ENCODE results near the gene MYZAP. TPM values are rescaled to one million over a fixed set of nuclear protein-coding genes. Genes with fewer than 3 reads are reported as not detected.

MYZAP gene
- total and polyA plus RNA-seq, 9 of the 15 experiments (the other 6 are each of a cell fraction or from before 2014, with no cell fraction given): 0.03 TPM; not detected in 8

DNA sequence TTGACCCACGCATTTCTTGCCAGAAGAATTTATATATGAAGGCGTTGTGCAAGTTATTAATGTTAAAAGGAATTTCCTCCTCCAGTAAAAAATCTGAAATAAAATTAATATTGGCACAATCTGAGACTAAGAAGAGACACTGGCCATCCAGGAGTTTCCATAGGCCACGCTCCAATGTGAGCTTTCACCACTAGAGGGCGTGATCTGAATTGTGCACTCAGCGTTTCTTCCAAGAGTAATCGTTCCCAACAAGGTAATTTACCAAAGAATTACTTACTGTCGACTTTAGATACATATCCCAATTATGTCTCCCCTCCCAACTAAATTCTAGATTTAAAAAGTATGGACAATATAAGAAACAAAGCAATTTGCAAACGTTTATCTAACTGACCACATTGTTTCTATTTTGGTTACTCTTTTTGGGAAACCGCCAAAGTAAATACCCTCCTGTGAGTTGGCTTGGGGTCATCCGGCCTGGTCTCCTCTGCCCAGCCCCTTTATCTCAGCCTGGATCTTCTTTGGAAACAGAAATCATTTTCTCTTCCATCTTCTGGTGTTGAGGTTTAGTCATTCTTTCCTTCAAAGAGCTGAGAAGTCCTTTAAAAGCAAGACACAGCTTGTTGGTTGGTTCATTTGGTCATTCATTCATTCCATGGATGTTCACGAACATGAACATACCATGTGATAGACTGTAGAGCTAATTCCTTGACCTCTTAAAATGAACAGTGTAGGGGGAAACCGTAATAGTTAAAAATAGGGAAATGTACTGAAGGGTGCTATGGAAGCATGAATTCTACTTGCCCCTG, 141.0 kb downstream of the MYZAP start (continued):
- TF ChIP-seq, protein P1, sequence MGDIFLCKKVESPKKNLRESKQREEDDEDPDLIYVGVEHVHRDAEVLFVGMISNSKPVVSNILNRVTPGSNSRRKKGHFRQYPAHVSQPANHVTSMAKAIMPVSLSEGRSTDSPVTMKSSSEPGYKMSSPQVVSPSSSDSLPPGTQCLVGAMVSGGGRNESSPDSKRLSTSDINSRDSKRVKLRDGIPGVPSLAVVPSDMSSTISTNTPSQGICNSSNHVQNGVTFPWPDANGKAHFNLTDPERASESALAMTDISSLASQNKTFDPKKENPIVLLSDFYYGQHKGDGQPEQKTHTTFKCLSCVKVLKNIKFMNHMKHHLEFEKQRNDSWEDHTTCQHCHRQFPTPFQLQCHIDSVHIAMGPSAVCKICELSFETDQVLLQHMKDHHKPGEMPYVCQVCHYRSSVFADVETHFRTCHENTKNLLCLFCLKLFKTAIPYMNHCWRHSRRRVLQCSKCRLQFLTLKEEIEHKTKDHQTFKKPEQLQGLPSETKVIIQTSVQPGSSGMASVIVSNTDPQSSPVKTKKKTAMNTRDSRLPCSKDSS (IDR thresholded peaks at IDR 0.05; ENCODE audit: low read depth, partially characterized antibody): no peak
- peak; percentile 58 for TF ChIP-seq TAL1 (IDR thresholded peaks at IDR 0.05)
- TF ChIP-seq ZNF75A (CRISPR knock-in tag; IDR thresholded peaks at IDR 0.05): no peak
- peak; percentile 61 for TF ChIP-seq CBFA2T2 (conservative IDR thresholded peaks at IDR 0.05)
- TF ChIP-seq, protein P2, sequence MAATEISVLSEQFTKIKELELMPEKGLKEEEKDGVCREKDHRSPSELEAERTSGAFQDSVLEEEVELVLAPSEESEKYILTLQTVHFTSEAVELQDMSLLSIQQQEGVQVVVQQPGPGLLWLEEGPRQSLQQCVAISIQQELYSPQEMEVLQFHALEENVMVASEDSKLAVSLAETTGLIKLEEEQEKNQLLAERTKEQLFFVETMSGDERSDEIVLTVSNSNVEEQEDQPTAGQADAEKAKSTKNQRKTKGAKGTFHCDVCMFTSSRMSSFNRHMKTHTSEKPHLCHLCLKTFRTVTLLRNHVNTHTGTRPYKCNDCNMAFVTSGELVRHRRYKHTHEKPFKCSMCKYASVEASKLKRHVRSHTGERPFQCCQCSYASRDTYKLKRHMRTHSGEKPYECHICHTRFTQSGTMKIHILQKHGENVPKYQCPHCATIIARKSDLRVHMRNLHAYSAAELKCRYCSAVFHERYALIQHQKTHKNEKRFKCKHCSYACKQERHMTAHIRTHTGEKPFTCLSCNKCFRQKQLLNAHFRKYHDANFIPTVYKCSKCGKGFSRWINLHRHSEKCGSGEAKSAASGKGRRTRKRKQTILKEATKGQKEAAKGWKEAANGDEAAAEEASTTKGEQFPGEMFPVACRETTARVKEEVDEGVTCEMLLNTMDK (IDR thresholded peaks at IDR 0.05; ENCODE audit: borderline replicate concordance, insufficient read depth, low read depth, low read length, poor library complexity, severe bottlenecking): peak; percentile 51
- no peak for TF ChIP-seq ZNF79 (CRISPR knock-in tag; IDR thresholded peaks at IDR 0.05; ENCODE audit: low read depth)
- TF ChIP-seq ZBTB7A (IDR thresholded peaks at IDR 0.05; ENCODE audit: borderline replicate concordance, control insufficient read depth, low read depth, low read length): no peak
- peak; percentile 89 for TF ChIP-seq ARID1B (IDR thresholded peaks at IDR 0.05)
- TF ChIP-seq, protein P3, sequence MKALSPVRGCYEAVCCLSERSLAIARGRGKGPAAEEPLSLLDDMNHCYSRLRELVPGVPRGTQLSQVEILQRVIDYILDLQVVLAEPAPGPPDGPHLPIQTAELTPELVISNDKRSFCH (CRISPR knock-in tag; IDR thresholded peaks at IDR 0.05): no peak
- TF ChIP-seq, protein P3 (tag; IDR thresholded peaks at IDR 0.05): no peak
- TF ChIP-seq, protein P4, sequence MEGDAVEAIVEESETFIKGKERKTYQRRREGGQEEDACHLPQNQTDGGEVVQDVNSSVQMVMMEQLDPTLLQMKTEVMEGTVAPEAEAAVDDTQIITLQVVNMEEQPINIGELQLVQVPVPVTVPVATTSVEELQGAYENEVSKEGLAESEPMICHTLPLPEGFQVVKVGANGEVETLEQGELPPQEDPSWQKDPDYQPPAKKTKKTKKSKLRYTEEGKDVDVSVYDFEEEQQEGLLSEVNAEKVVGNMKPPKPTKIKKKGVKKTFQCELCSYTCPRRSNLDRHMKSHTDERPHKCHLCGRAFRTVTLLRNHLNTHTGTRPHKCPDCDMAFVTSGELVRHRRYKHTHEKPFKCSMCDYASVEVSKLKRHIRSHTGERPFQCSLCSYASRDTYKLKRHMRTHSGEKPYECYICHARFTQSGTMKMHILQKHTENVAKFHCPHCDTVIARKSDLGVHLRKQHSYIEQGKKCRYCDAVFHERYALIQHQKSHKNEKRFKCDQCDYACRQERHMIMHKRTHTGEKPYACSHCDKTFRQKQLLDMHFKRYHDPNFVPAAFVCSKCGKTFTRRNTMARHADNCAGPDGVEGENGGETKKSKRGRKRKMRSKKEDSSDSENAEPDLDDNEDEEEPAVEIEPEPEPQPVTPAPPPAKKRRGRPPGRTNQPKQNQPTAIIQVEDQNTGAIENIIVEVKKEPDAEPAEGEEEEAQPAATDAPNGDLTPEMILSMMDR (IDR thresholded peaks at IDR 0.05 in 2 of 3, conservative IDR thresholded peaks at IDR 0.05 in 1 of 3; ENCODE audit: insufficient read depth in 2 of 3, low read depth in 1 of 3, low read length in 3 of 3): peak; percentile 74 to 85 (median 80)
- no peak for TF ChIP-seq ZKSCAN1 (IDR thresholded peaks at IDR 0.05; ENCODE audit: low read depth, low read length)
- TF ChIP-seq, protein P5, sequence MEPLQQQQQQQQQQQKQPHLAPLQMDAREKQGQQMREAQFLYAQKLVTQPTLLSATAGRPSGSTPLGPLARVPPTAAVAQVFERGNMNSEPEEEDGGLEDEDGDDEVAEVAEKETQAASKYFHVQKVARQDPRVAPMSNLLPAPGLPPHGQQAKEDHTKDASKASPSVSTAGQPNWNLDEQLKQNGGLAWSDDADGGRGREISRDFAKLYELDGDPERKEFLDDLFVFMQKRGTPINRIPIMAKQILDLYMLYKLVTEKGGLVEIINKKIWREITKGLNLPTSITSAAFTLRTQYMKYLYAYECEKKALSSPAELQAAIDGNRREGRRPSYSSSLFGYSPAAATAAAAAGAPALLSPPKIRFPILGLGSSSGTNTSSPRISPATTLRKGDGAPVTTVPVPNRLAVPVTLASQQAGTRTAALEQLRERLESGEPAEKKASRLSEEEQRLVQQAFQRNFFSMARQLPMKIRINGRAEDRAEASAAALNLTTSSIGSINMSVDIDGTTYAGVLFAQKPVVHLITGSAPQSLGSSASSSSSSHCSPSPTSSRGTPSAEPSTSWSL (CRISPR knock-in tag; IDR thresholded peaks at IDR 0.05; ENCODE audit: borderline replicate concordance): no peak
- 0 out of 4 replicates have a peak, but pooled peaks of 1 of the 2 experiments have one; percentile 10 for TF ChIP-seq MAZ (CRISPR knock-in tag; conservative IDR thresholded peaks at IDR 0.05 in 1 of 2, IDR thresholded peaks at IDR 0.05 in 1 of 2)
- no peak for TF ChIP-seq NFXL1 (CRISPR knock-in tag; IDR thresholded peaks at IDR 0.05)
- TF ChIP-seq, protein P6, sequence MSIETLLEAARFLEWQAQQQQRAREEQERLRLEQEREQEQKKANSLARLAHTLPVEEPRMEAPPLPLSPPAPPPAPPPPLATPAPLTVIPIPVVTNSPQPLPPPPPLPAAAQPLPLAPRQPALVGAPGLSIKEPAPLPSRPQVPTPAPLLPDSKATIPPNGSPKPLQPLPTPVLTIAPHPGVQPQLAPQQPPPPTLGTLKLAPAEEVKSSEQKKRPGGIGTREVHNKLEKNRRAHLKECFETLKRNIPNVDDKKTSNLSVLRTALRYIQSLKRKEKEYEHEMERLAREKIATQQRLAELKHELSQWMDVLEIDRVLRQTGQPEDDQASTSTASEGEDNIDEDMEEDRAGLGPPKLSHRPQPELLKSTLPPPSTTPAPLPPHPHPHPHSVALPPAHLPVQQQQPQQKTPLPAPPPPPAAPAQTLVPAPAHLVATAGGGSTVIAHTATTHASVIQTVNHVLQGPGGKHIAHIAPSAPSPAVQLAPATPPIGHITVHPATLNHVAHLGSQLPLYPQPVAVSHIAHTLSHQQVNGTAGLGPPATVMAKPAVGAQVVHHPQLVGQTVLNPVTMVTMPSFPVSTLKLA (conservative IDR thresholded peaks at IDR 0.05): peak; percentile 26 to 47; a peak in 1 of 4 replicates
- TF ChIP-seq PHTF2 (CRISPR knock-in tag; IDR thresholded peaks at IDR 0.05): no peak
